Measurements from ENCODE around the gene ACTG2.
"Not testable (repeated sequence)": the region's sequence is repeated elsewhere in the genome, so short reads cannot be mapped to it uniquely, and the experiment has no call there.

The ACTG2 gene

GRCh38 chr2:73892631-73893329, at the start of gene ACTG2:
Gene ACTG2 (plus strand): TSS chr2:73893008. CDS start chr2:73901312, 8,304 bp downstream.
- DNase-seq, result no peak

GRCh38 chr2:73844087-73844486, 48.7 kb upstream of the ACTG2 start:
- no peak for DNase-seq

- no peak for DNase-seq
Measured at GRCh38 chr2:73850009-73850408, 42.8 kb upstream of the ACTG2 start.

- DNase-seq, result no peak
Measured at GRCh38 chr2:73851274-73851673, 41.5 kb upstream of the ACTG2 start.

- no peak for DNase-seq
Measured at GRCh38 chr2:73852020-73852419, 40.8 kb upstream of the ACTG2 start.

GRCh38 chr2:73855526-73855925, 37.3 kb upstream of the ACTG2 start:
- DNase-seq, result no peak

- DNase-seq, result no peak
Measured at GRCh38 chr2:73856214-73856613, 36.6 kb upstream of the ACTG2 start.

- no peak for DNase-seq
Measured at GRCh38 chr2:73859721-73860586, 32.9 kb upstream of the ACTG2 start.

- no peak for DNase-seq
Measured at GRCh38 chr2:73862987-73863386, 29.8 kb upstream of the ACTG2 start.

GRCh38 chr2:73868204-73868978, 24.4 kb upstream of the ACTG2 start:
- DNase-seq, result no peak

GRCh38 chr2:73870084-73870483, 22.7 kb upstream of the ACTG2 start:
- no peak for DNase-seq

GRCh38 chr2:73877071-73877802, 15.6 kb upstream of the ACTG2 start:
- no peak for DNase-seq

- not testable (repeated sequence) for DNase-seq
Measured at GRCh38 chr2:73877984-73878383, 14.8 kb upstream of the ACTG2 start.

- DNase-seq, result no peak
Measured at GRCh38 chr2:73885406-73885805, 7.4 kb upstream of the ACTG2 start.

- no peak for DNase-seq
Measured at GRCh38 chr2:73886357-73886756, 6.5 kb upstream of the ACTG2 start.

GRCh38 chr2:73887596-73888353, 5.0 kb upstream of the ACTG2 start:
- not testable (repeated sequence) for DNase-seq

- no peak for DNase-seq
Measured at GRCh38 chr2:73888388-73888787, 4.4 kb upstream of the ACTG2 start.

- no peak for DNase-seq
Measured at GRCh38 chr2:73889206-73889605, 3.6 kb upstream of the ACTG2 start.

GRCh38 chr2:73890301-73891092, 2.3 kb upstream of the ACTG2 start:
- no peak for DNase-seq

- no peak for DNase-seq
Measured at GRCh38 chr2:73891276-73891901, 1.4 kb upstream of the ACTG2 start.
